Keratinocyte (primary cell): ENCODE data around the gene ZNF280A. TPM values are rescaled to one million over a fixed set of nuclear protein-coding genes. Genes with fewer than 3 reads are reported as not detected.

Source experiments
- DNase-seq: peaks from one replicate; pipeline ENCODE4 v3.0.0-alpha.2; 2011; ENCODE audit warnings: low read depth, missing footprints, low spot score
- FAIRE-seq: peaks from 2 replicates; lab custom pipeline; 2011; peaks lifted over from hg19 to GRCh38; lab: Jason Lieb, UNC
- H2AFZ ChIP-seq: 2 replicates; pipeline ENCODE4 v1.6.0; 2012; ENCODE audit warnings: low read length, control low read depth, inconsistent platforms; ENCODE audit not compliant: control insufficient read depth
- H3K27ac ChIP-seq: 2 replicates; pipeline ENCODE4 v1.5.1; 2011; ENCODE audit warnings: low read length; ENCODE audit not compliant: control insufficient read depth, insufficient read depth
- H3K27me3 ChIP-seq: 3 replicates; pipeline ENCODE4 v1.6.0; 2011; ENCODE audit warnings: low read length; ENCODE audit not compliant: control insufficient read depth, insufficient read depth; ENCODE audit errors: extremely low read depth
- H3K36me3 ChIP-seq, 2 experiments: 2 replicates in 1 of 2; 3 replicates in 1 of 2; pipeline ENCODE4 v1.5.1; 2011; ENCODE audit warnings: low read length in 2 of 2, mild to moderate bottlenecking in 1 of 2; ENCODE audit not compliant: control insufficient read depth in 2 of 2, insufficient read depth in 2 of 2; ENCODE audit errors: extremely low read depth in 1 of 2
- H3K4me1 ChIP-seq: 3 replicates; pipeline ENCODE4 v1.5.1; 2011; ENCODE audit warnings: low read length; ENCODE audit not compliant: control insufficient read depth, insufficient read depth; ENCODE audit errors: extremely low read depth
- H3K4me2 ChIP-seq: 3 replicates; pipeline ENCODE4 v1.6.0; 2011; ENCODE audit warnings: low read depth, low read length; ENCODE audit not compliant: control insufficient read depth, insufficient read depth; ENCODE audit errors: extremely low read depth
- H3K4me3 ChIP-seq, 3 experiments: fragments of 200-600 bp in 1 of 3; sonication (generic) in 1 of 3; 2 replicates in 2 of 3; 3 replicates in 1 of 3; pipeline ENCODE4 v1.5.1; 2011 to 2016; ENCODE audit warnings: low read length in 3 of 3, mild to moderate bottlenecking in 3 of 3, control low read depth in 2 of 3, inconsistent platforms in 1 of 3, low read depth in 1 of 3, mixed read lengths in 1 of 3, mixed run types in 1 of 3, moderate library complexity in 1 of 3; ENCODE audit not compliant: control insufficient read depth in 2 of 3, insufficient read depth in 2 of 3; ENCODE audit errors: extremely low read depth in 1 of 3
- H3K79me2 ChIP-seq: 2 replicates; pipeline ENCODE4 v1.6.0; 2012; ENCODE audit warnings: low read length; ENCODE audit not compliant: control insufficient read depth, insufficient read depth
- H3K9ac ChIP-seq: 3 replicates; pipeline ENCODE4 v1.6.0; 2011; ENCODE audit warnings: low read length; ENCODE audit not compliant: control insufficient read depth, insufficient read depth; ENCODE audit errors: extremely low read depth
- H3K9me1 ChIP-seq: 3 replicates; pipeline ENCODE4 v1.6.0; 2011; ENCODE audit warnings: low read length; ENCODE audit not compliant: control insufficient read depth, insufficient read depth; ENCODE audit errors: extremely low read depth
- H3K9me3 ChIP-seq: 2 replicates; pipeline ENCODE4 v1.5.1; 2012; ENCODE audit warnings: low read depth, low read length; ENCODE audit not compliant: control insufficient read depth
- H4K20me1 ChIP-seq: 3 replicates; pipeline ENCODE4 v1.6.0; 2011; ENCODE audit warnings: low read length; ENCODE audit not compliant: control insufficient read depth, insufficient read depth; ENCODE audit errors: extremely low read depth
- EZH2 ChIP-seq: IDR thresholded peaks from one replicate; pipeline ENCODE4 v1.6.1; 2012; ENCODE audit warnings: inconsistent platforms, mild to moderate bottlenecking, low read length, moderate library complexity
- dilution Hi-C: fragments of 300-500 bp; cut with MboI; formaldehyde crosslinking; loops from one replicate; pipeline ENCODE4 v1.7.0; 2020; ENCODE audit warnings: low sequenced_read_pairs; ENCODE audit not compliant: extremely low pct_ligation_motif_present
- polyA plus RNA-seq, 5 experiments: library from polyadenylated mRNA; depleted of rRNA in 3 of 5; stranded (reverse) in 3 of 5; stranded (forward) in 1 of 5; unstranded in 1 of 5; fragments of >200 nt; gene quantifications; 1 replicate in 1 of 5; 2 replicates in 3 of 5; 3 replicates in 1 of 5; pipeline versions ENCODE4 v1.2.1 to v1.2.3, GENCODE V29; 2011 to 2012; ENCODE audit warnings: missing spikeins in 2 of 5, low read depth in 1 of 5, low replicate concordance in 1 of 5
- TF ChIP-seq, protein P1 (sequence below), 3 experiments: IDR thresholded peaks in 1 of 3; conservative IDR thresholded peaks in 1 of 3; optimal IDR thresholded peaks in 1 of 3; 2 replicates in 2 of 3; 3 replicates in 1 of 3; pipeline versions ENCODE3 to v1.5.1; 2011; ENCODE audit warnings: low read length in 3 of 3, mild to moderate bottlenecking in 3 of 3, moderate library complexity in 2 of 3, control low read depth in 1 of 3, inconsistent platforms in 1 of 3; ENCODE audit not compliant: insufficient read depth in 2 of 3; ENCODE audit errors: extremely low read depth in 1 of 3

ZNF280A gene
- polyA plus RNA-seq, 1 donor (not counting 4 experiments of a cell fraction or from before 2014, with no cell fraction given): not detected

GRCh38 chr22:22556578-22556977 is 36.5 kb upstream of the ZNF280A start:
- Histone ChIP-seq H3K4me3 (no peak overlapping the region), H4K20me1 (no peaks in the 10 kb centered on the region), H3K36me3 (no peaks in the 10 kb centered on the region), H3K9ac (no peak overlapping the region), H2AFZ (no peak overlapping the region), H3K79me2 (no peaks in the 10 kb centered on the region), H3K9me1 (no peaks in the 10 kb centered on the region), H3K4me2 (no peak overlapping the region), H3K4me1 (no peaks in the 10 kb centered on the region), H3K27me3 (no peaks in the 10 kb centered on the region), H3K9me3 (peaks cover 5% of the 10 kb centered on the region), H3K27ac (no peak overlapping the region)
- dilution Hi-C loops: no loop called here
- DNase-seq (no peak), FAIRE-seq (no peak)
- TF ChIP-seq, protein P1, sequence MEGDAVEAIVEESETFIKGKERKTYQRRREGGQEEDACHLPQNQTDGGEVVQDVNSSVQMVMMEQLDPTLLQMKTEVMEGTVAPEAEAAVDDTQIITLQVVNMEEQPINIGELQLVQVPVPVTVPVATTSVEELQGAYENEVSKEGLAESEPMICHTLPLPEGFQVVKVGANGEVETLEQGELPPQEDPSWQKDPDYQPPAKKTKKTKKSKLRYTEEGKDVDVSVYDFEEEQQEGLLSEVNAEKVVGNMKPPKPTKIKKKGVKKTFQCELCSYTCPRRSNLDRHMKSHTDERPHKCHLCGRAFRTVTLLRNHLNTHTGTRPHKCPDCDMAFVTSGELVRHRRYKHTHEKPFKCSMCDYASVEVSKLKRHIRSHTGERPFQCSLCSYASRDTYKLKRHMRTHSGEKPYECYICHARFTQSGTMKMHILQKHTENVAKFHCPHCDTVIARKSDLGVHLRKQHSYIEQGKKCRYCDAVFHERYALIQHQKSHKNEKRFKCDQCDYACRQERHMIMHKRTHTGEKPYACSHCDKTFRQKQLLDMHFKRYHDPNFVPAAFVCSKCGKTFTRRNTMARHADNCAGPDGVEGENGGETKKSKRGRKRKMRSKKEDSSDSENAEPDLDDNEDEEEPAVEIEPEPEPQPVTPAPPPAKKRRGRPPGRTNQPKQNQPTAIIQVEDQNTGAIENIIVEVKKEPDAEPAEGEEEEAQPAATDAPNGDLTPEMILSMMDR (optimal IDR thresholded peaks at IDR 0.05 in 1 of 3, IDR thresholded peaks at IDR 0.05 in 1 of 3, conservative IDR thresholded peaks at IDR 0.05 in 1 of 3; ENCODE audit: extremely low read depth in 1 of 3, insufficient read depth in 2 of 3, low read length in 3 of 3): no peak
- no peak for TF ChIP-seq EZH2

DNA sequence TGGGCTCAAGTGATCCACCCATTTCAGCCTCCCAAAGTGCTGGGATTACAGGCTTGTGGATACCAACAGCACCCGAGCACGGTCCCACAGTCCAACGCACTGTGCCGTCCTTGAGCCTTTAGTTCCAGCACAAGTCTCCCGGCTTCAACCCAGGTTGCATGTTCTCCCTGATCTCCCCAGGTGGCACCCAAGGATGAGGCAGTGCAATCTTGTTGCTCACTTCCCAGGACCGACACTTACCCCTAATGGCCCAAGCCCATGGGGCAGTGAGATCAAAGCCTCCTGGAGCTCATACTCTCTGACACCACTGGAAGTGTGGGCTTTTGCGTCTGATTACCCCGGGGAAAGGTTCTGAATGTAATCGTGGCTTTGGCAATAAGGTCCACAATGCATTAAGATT is 35.5 kb upstream of the ZNF280A start:
- H3K36me3 ChIP-seq: no peaks in the 10 kb centered on the region
- no peaks in the 10 kb centered on the region for H4K20me1 ChIP-seq
- TF ChIP-seq, protein P1 (optimal IDR thresholded peaks at IDR 0.05 in 1 of 3, IDR thresholded peaks at IDR 0.05 in 1 of 3, conservative IDR thresholded peaks at IDR 0.05 in 1 of 3; ENCODE audit: extremely low read depth in 1 of 3, insufficient read depth in 2 of 3, low read length in 3 of 3): no peak
- TF ChIP-seq EZH2: no peak
- FAIRE-seq: no peak
- no peak overlapping the region for H3K4me2 ChIP-seq
- no peak overlapping the region for H3K9ac ChIP-seq
- H3K4me3 ChIP-seq: no peak overlapping the region
- no peaks in the 10 kb centered on the region for H3K4me1 ChIP-seq
- H3K9me1 ChIP-seq: no peaks in the 10 kb centered on the region
- H2AFZ ChIP-seq: no peak overlapping the region
- no peak overlapping the region for H3K27ac ChIP-seq
- H3K9me3 ChIP-seq: peaks cover 5% of the 10 kb centered on the region
- no peak for DNase-seq
- dilution Hi-C loops: no loop called here
- H3K27me3 ChIP-seq: no peaks in the 10 kb centered on the region
- H3K79me2 ChIP-seq: no peaks in the 10 kb centered on the region
